ENCODE data around the gene TMTC1.

- TF ChIP-seq HEY1 (CRISPR knock-in tag; IDR thresholded peaks at IDR 0.05; ENCODE audit: borderline replicate concordance) (no peak), SIX5 (IDR thresholded peaks at IDR 0.05; ENCODE audit: borderline replicate concordance in 1 of 2, insufficient read depth in 1 of 2, low read depth in 1 of 2, low read length in 2 of 2) (no peak), REST (IDR thresholded peaks at IDR 0.05; ENCODE audit: borderline replicate concordance) (no peak), REST (CRISPR knock-in tag; IDR thresholded peaks at IDR 0.05; ENCODE audit: low read depth) (no peak), RFX5 (IDR thresholded peaks at IDR 0.05; ENCODE audit: low read depth, low read length) (no peak), MXI1 (IDR thresholded peaks at IDR 0.05; ENCODE audit: low read depth, low read length) (no peak), ZC3H4 (CRISPR knock-in tag; IDR thresholded peaks at IDR 0.05; ENCODE audit: borderline replicate concordance) (no peak), E2F4 (CRISPR knock-in tag; IDR thresholded peaks at IDR 0.05; ENCODE audit: low read depth) (no peak), CEBPB (tag; IDR thresholded peaks at IDR 0.05) (no peak), ZNF407 (IDR thresholded peaks at IDR 0.05; ENCODE audit: low read depth) (no peak), TBP (optimal IDR thresholded peaks at IDR 0.05; ENCODE audit: low read depth, low read length) (no peak)
Observed at GRCh38 chr12:29614694-29615325, 168.9 kb downstream of the TMTC1 start.

All from K562 (cell line).